GM12878 (cell line): ENCODE results near the gene NPAS3. TPM values are rescaled to one million over a fixed set of nuclear protein-coding genes. Genes with fewer than 3 reads are reported as not detected.

ENCODE experiments used
- ATAC-seq: fragments of 200-7000 bp; cut with Tn5 transposase; 3 replicates; pipeline ENCODE4 v1.9.1; 2020; ENCODE audit warnings: mild to moderate bottlenecking, moderate library complexity
- BruUV-seq: library from RNA; stranded (reverse); fragments of 400-500 nt; replicated peaks from 2 replicates; lab custom pipeline; 2021; lab: Mats Ljungman, UMichigan
- CTCF ChIA-PET: fragments of 300-600 bp; sonication (Branson Sonifier 250); formaldehyde crosslinking; extraction: SDS; loops from one replicate; lab custom pipeline; 2021; ENCODE audit warnings: inconsistent platforms; lab: Yijun Ruan, JAX
- POLR2A ChIA-PET: fragments of 350-600 bp; formaldehyde crosslinking; extraction: SDS; loops from one replicate; lab custom pipeline; 2021; ENCODE audit warnings: inconsistent platforms; lab: Charles Lee
- RAD21 ChIA-PET: fragments of 300-600 bp; sonication (Branson Sonifier 250); formaldehyde crosslinking; loops from one replicate; lab custom pipeline; 2023; ENCODE audit warnings: antibody characterized with exemption; ENCODE audit not compliant: unreplicated experiment; lab: Charles Lee
- SMC1A ChIA-PET: fragments of 300-600 bp; sonication (Branson Sonifier 250); formaldehyde crosslinking; loops from one replicate; lab custom pipeline; 2023; ENCODE audit not compliant: unreplicated experiment, uncharacterized antibody; lab: Charles Lee
- DNase-seq: peaks from one replicate; pipeline ENCODE4 v3.0.0-alpha.2; 2011; ENCODE audit warnings: low read depth, low spot score
- FAIRE-seq: peaks from 3 replicates; lab custom pipeline; 2011; peaks lifted over from hg19 to GRCh38; lab: Jason Lieb, UNC
- H2AFZ ChIP-seq: 2 replicates; pipeline ENCODE4 v1.6.0; 2011; ENCODE audit warnings: low read depth, low read length, control low read depth; ENCODE audit not compliant: control insufficient read depth
- H3K27ac ChIP-seq: 2 replicates; pipeline ENCODE4 v1.5.1; 2011; ENCODE audit warnings: control low read depth; ENCODE audit not compliant: control insufficient read depth, insufficient read depth
- H3K27me3 ChIP-seq, 2 experiments: replicated peaks in 1 of 2; 2 replicates each; pipeline versions ENCODE4 v1.6.0 to v1.6.1; 2011; ENCODE audit warnings: low read length in 1 of 2; ENCODE audit not compliant: control insufficient read depth in 2 of 2, insufficient read depth in 2 of 2
- H3K36me3 ChIP-seq, 2 experiments: 2 replicates each; pipeline ENCODE4 v1.5.1; 2011; ENCODE audit warnings: low read length in 1 of 2; ENCODE audit not compliant: control insufficient read depth in 2 of 2, insufficient read depth in 2 of 2
- H3K4me1 ChIP-seq: 2 replicates; pipeline ENCODE4 v1.6.1; 2011; ENCODE audit warnings: mild to moderate bottlenecking, low read length, moderate library complexity, mixed read lengths; ENCODE audit not compliant: control insufficient read depth, insufficient read depth
- H3K4me2 ChIP-seq: 2 replicates; pipeline ENCODE4 v1.6.0; 2011; ENCODE audit warnings: control low read depth; ENCODE audit not compliant: control insufficient read depth, insufficient read depth
- H3K4me3 ChIP-seq: fragments of 200-600 bp; sonication (generic); 2 replicates; pipeline ENCODE4 v1.5.1; 2016
- H3K79me2 ChIP-seq: 2 replicates; pipeline ENCODE4 v1.6.0; 2011; ENCODE audit warnings: low read length; ENCODE audit not compliant: control insufficient read depth, insufficient read depth
- H3K9ac ChIP-seq: 2 replicates; pipeline ENCODE4 v1.8.0; 2011; ENCODE audit warnings: low read length, control low read depth, mixed read lengths; ENCODE audit not compliant: control insufficient read depth, insufficient read depth
- H3K9me3 ChIP-seq: replicated peaks from 3 replicates; pipeline ENCODE4 v1.5.1; 2011; ENCODE audit warnings: mild to moderate bottlenecking, low read length; ENCODE audit not compliant: control insufficient read depth, insufficient read depth
- H4K20me1 ChIP-seq: 2 replicates; pipeline ENCODE4 v1.6.0; 2011; ENCODE audit not compliant: control insufficient read depth, insufficient read depth
- EED ChIP-seq: sonication (generic); IDR thresholded peaks from 2 replicates; pipeline ENCODE4 v1.6.1; 2016; ENCODE audit warnings: antibody characterized with exemption, low read depth
- GATAD2B ChIP-seq: fragments of 450-650 bp; conservative IDR thresholded peaks from 2 replicates; pipeline ENCODE4 v1.6.1; 2017; ENCODE audit warnings: low read depth, mild to moderate bottlenecking, moderate library complexity
- MYB ChIP-seq: fragments of 150-350 bp; IDR thresholded peaks from 2 replicates; pipeline ENCODE4 v1.6.1; 2014; ENCODE audit warnings: mild to moderate bottlenecking, low read depth, low read length, borderline replicate concordance
- NBN ChIP-seq: fragments of 450-650 bp; IDR thresholded peaks from 2 replicates; pipeline ENCODE4 v1.6.1; 2016
- POU2F2 ChIP-seq: IDR thresholded peaks from 3 replicates; pipeline ENCODE4 v1.6.1; 2011; ENCODE audit warnings: low read depth, mild to moderate bottlenecking, low read length, borderline replicate concordance
- RAD21 ChIP-seq: IDR thresholded peaks from 2 replicates; pipeline ENCODE4 v1.6.1; 2011; ENCODE audit warnings: mild to moderate bottlenecking, low read depth, low read length, moderate library complexity; ENCODE audit not compliant: insufficient read depth
- RB1 ChIP-seq: fragments of 450-650 bp; formaldehyde crosslinking; IDR thresholded peaks from 2 replicates; pipeline ENCODE4 v1.6.1; 2017; ENCODE audit warnings: mild to moderate bottlenecking, borderline replicate concordance
- RELA ChIP-seq: fragments of 450-650 bp; IDR thresholded peaks from 2 replicates; pipeline ENCODE4 v1.8.0; 2014; ENCODE audit warnings: borderline replicate concordance; ENCODE audit not compliant: partially characterized antibody
- SUZ12 ChIP-seq: fragments of 200-600 bp; sonication (generic); IDR thresholded peaks from one replicate; pipeline ENCODE4 v1.6.1; 2018; ENCODE audit warnings: antibody characterized with exemption, mild to moderate bottlenecking; ENCODE audit not compliant: unreplicated experiment
- ZBED1 ChIP-seq: IDR thresholded peaks from 2 replicates; pipeline ENCODE4 v1.6.1; 2016; ENCODE audit warnings: borderline replicate concordance
- WGBS: methylation state at CpG from one replicate; pipeline ENCODE4 v1.1.6; 2016; ENCODE audit warnings: low lambda C conversion rate; ENCODE audit not compliant: insufficient replicate concordance, insufficient coverage; ENCODE audit errors: missing lambda C conversion rate; 5-methylcytosine and 5-hydroxymethylcytosine counted together
- in situ Hi-C: fragments of 300-500 bp; cut with MboI; formaldehyde crosslinking; loops from 9 replicates; pipeline ENCODE4 v1.14.3; 2018; ENCODE audit warnings: mixed read lengths
- intact Hi-C: fragments of 100-400 bp; cut with micrococcal nuclease; formaldehyde crosslinking; loops from one replicate; pipeline ENCODE4 v1.14.2; 2022; ENCODE audit not compliant: unreplicated experiment
- polyA plus RNA-seq, 11 experiments: library from polyadenylated mRNA; depleted of rRNA in 4 of 11; unstranded in 6 of 11; stranded (reverse) in 5 of 11; fragments of >200 nt; fragmentation: Nextera tagmentation in 4 of 11; fragmentation: Illumina TruSeq in 1 of 11; extraction: Ambion mirVana in 4 of 11; extraction: Trizol in 1 of 11; gene quantifications; 1 replicate in 1 of 11; 2 replicates in 10 of 11; pipeline versions ENCODE4 v1.2.1 to v1.2.3, GENCODE V29; 2011 to 2016; ENCODE audit warnings: inconsistent platforms in 2 of 11, missing spikeins in 2 of 11, low read depth in 1 of 11
- total RNA-seq, 4 experiments: library from RNA; depleted of rRNA in 3 of 4; stranded (reverse); fragments of >200 nt in 3 of 4; fragmentation: Illumina TruSeq in 1 of 4; extraction: Trizol in 1 of 4; gene quantifications; 2 replicates each; pipeline versions ENCODE4 v1.2.1 to v1.2.3, GENCODE V29; 2013 to 2021
- TF ChIP-seq, protein P1 (sequence below): IDR thresholded peaks from 2 replicates; pipeline ENCODE4 v1.6.1; 2011; ENCODE audit warnings: borderline replicate concordance, low read depth, mild to moderate bottlenecking, moderate library complexity, mixed read lengths, low read length; ENCODE audit not compliant: insufficient read depth; ENCODE audit errors: extremely low read length
- TF ChIP-seq, protein P2 (sequence below): fragments of 450-650 bp; IDR thresholded peaks from 2 replicates; pipeline ENCODE4 v1.6.1; 2017; ENCODE audit warnings: mild to moderate bottlenecking, moderate library complexity

NPAS3 gene
- total and polyA plus RNA-seq, 10 of the 15 experiments (the other 5 are each of a cell fraction or from before 2014, with no cell fraction given) = under 0.01 to 2.7 (median 0.03) TPM; not detected in 6

GRCh38 chr14:32932302-32932913 lies 6.3 kb upstream of the NPAS3 start:
- no peaks in the 10 kb centered on the region for H3K36me3 ChIP-seq
- H3K9ac ChIP-seq = no peak overlapping the region
- in situ Hi-C loops = no loop called here
- RAD21 ChIA-PET = no interaction called here
- TF ChIP-seq EED (no peak), RB1 (no peak), NBN (no peak), GATAD2B (no peak), ZBED1 (no peak), SUZ12 (no peak), RAD21 (no peak), POU2F2 (no peak), MYB (no peak), RELA (no peak)
- TF ChIP-seq, protein P1, sequence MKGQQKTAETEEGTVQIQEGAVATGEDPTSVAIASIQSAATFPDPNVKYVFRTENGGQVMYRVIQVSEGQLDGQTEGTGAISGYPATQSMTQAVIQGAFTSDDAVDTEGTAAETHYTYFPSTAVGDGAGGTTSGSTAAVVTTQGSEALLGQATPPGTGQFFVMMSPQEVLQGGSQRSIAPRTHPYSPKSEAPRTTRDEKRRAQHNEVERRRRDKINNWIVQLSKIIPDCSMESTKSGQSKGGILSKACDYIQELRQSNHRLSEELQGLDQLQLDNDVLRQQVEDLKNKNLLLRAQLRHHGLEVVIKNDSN = no peak
- TF ChIP-seq, protein P2, sequence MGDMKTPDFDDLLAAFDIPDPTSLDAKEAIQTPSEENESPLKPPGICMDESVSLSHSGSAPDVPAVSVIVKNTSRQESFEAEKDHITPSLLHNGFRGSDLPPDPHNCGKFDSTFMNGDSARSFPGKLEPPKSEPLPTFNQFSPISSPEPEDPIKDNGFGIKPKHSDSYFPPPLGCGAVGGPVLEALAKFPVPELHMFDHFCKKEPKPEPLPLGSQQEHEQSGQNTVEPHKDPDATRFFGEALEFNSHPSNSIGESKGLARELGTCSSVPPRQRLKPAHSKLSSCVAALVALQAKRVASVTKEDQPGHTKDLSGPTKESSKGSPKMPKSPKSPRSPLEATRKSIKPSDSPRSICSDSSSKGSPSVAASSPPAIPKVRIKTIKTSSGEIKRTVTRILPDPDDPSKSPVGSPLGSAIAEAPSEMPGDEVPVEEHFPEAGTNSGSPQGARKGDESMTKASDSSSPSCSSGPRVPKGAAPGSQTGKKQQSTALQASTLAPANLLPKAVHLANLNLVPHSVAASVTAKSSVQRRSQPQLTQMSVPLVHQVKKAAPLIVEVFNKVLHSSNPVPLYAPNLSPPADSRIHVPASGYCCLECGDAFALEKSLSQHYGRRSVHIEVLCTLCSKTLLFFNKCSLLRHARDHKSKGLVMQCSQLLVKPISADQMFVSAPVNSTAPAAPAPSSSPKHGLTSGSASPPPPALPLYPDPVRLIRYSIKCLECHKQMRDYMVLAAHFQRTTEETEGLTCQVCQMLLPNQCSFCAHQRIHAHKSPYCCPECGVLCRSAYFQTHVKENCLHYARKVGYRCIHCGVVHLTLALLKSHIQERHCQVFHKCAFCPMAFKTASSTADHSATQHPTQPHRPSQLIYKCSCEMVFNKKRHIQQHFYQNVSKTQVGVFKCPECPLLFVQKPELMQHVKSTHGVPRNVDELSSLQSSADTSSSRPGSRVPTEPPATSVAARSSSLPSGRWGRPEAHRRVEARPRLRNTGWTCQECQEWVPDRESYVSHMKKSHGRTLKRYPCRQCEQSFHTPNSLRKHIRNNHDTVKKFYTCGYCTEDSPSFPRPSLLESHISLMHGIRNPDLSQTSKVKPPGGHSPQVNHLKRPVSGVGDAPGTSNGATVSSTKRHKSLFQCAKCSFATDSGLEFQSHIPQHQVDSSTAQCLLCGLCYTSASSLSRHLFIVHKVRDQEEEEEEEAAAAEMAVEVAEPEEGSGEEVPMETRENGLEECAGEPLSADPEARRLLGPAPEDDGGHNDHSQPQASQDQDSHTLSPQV = no peak
- TF ChIP-seq, all 136 proteins: peak for 0
- POLR2A ChIA-PET = no interaction called here
- Histone ChIP-seq H3K4me3 (no peak overlapping the region), H4K20me1 (no peaks in the 10 kb centered on the region), H3K27me3 (peaks cover 3 to 16% of the 10 kb centered on the region in 2 experiments), H3K4me2 (no peak overlapping the region), H3K9me3 (no peaks in the 10 kb centered on the region; the same call in 2 of the 3 replicates), H3K27ac (no peak overlapping the region), H2AFZ (no peak overlapping the region), H3K79me2 (no peaks in the 10 kb centered on the region), H3K4me1 (no peaks in the 10 kb centered on the region)
- DNase-seq (no peak), FAIRE-seq (no peak), ATAC-seq (no peak)
- no TSS peak for BruUV-seq
- SMC1A ChIA-PET = no interaction called here
- 48% methylated on average over 30 of the region's 30 CpGs for WGBS
- intact Hi-C loops = no loop called here
- CTCF ChIA-PET = no interaction called here
